CD4-positive, alpha-beta T cell (primary cell): ENCODE results near the gene ZNF74. TPM values are rescaled to one million over a fixed set of nuclear protein-coding genes. Genes with fewer than 3 reads are reported as not detected.
"Not testable (repeated sequence)": the region's sequence is repeated elsewhere in the genome, so short reads cannot be mapped to it uniquely, and the experiment has no call there.

Experiments used
- ATAC-seq: fragments of 200-7000 bp; cut with Tn5 transposase; one replicate; pipeline ENCODE4 v1.10.0; 2022; ENCODE audit warnings: mild to moderate bottlenecking; ENCODE audit not compliant: poor library complexity
- CTCF ChIA-PET: fragments of 350-600 bp; sonication (Branson Sonifier 250); formaldehyde crosslinking; loops from one replicate; lab custom pipeline; 2021; ENCODE audit warnings: antibody characterized with exemption, inconsistent platforms; lab: Charles Lee
- POLR2A ChIA-PET: fragments of 350-600 bp; sonication (Branson Sonifier 250); formaldehyde crosslinking; loops from one replicate; lab custom pipeline; 2021; ENCODE audit warnings: antibody characterized with exemption, inconsistent platforms; lab: Charles Lee
- DNase-seq, 14 experiments: peaks; one replicate each; pipeline ENCODE4 v3.0.0-alpha.2; 2013 to 2020; ENCODE audit warnings: mixed read lengths in 2 of 14
- H3K27ac ChIP-seq, 2 donors: one replicate each; pipeline versions ENCODE4 v1.5.1 to v1.7.0; 2013; ENCODE audit warnings: low read length in 2 of 2, low read depth in 1 of 2, mild to moderate bottlenecking in 1 of 2
- H3K27me3 ChIP-seq, 2 experiments: 1 replicate in 1 of 2; 2 replicates in 1 of 2; pipeline versions ENCODE4 v1.6.1 to v1.7.0; 2013; ENCODE audit warnings: low read length in 2 of 2, control low read depth in 1 of 2, mild to moderate bottlenecking in 1 of 2, moderate library complexity in 1 of 2; ENCODE audit not compliant: insufficient read depth in 2 of 2, control insufficient read depth in 1 of 2
- H3K36me3 ChIP-seq: one replicate; pipeline ENCODE4 v1.6.1; 2013; ENCODE audit warnings: low read length, control low read depth; ENCODE audit not compliant: insufficient read depth
- H3K4me1 ChIP-seq: one replicate; pipeline ENCODE4 v1.6.1; 2013; ENCODE audit warnings: low read length, control low read depth; ENCODE audit not compliant: insufficient read depth
- H3K4me3 ChIP-seq: one replicate; pipeline ENCODE4 v1.5.1; 2013; ENCODE audit warnings: mild to moderate bottlenecking, low read length, moderate library complexity
- H3K9me3 ChIP-seq, 2 experiments: 1 replicate in 1 of 2; 2 replicates in 1 of 2; pipeline versions ENCODE4 v1.6.1 to v1.7.0; 2013; ENCODE audit warnings: low read length in 2 of 2, mild to moderate bottlenecking in 2 of 2, control low read depth in 1 of 2, moderate library complexity in 1 of 2; ENCODE audit not compliant: control insufficient read depth in 1 of 2, insufficient read depth in 1 of 2
- H3K27ac Mint-ChIP-seq: one replicate; pipeline ENCODE4 v1.8.0; 2020; ENCODE audit warnings: mixed read lengths
- H3K27me3 Mint-ChIP-seq: one replicate; pipeline ENCODE4 v1.8.0; 2021; ENCODE audit warnings: mixed read lengths
- H3K36me3 Mint-ChIP-seq: one replicate; pipeline ENCODE4 v1.8.0; 2021; ENCODE audit warnings: low read depth, mixed read lengths
- H3K4me1 Mint-ChIP-seq: one replicate; pipeline ENCODE4 v1.8.0; 2021; ENCODE audit warnings: low read depth, mixed read lengths
- H3K4me3 Mint-ChIP-seq: one replicate; pipeline ENCODE4 v1.8.0; 2020; ENCODE audit warnings: mild to moderate bottlenecking, mixed read lengths
- H3K9me3 Mint-ChIP-seq: one replicate; pipeline ENCODE4 v1.8.0; 2020; ENCODE audit warnings: mixed read lengths
- intact Hi-C, 2 experiments: fragments of 100-400 bp; cut with DNase I in 1 of 2; cut with micrococcal nuclease in 1 of 2; formaldehyde crosslinking; loops; one replicate each; pipeline versions ENCODE4 v1.15.1 to v1.9.0; 2023 to 2025; cut with DNase I, micrococcal nuclease
- total RNA-seq, 174 experiments: library from RNA in 2 of 174; stranded (reverse) in 2 of 174; gene quantifications; one replicate each; pipeline ENCODE4 v1.2.3 and lab custom pipeline; 2021 to 2026
- TF ChIP-seq, protein P1 (sequence below): fragments of 200-600 bp; IDR thresholded peaks from one replicate; pipeline ENCODE4 v1.8.0; 2022; ENCODE audit warnings: antibody characterized with exemption, mild to moderate bottlenecking

Gene ZNF74
- total RNA-seq, 2 experiments from 2014 or later, result 1.7 to 2.3 TPM

DNA sequence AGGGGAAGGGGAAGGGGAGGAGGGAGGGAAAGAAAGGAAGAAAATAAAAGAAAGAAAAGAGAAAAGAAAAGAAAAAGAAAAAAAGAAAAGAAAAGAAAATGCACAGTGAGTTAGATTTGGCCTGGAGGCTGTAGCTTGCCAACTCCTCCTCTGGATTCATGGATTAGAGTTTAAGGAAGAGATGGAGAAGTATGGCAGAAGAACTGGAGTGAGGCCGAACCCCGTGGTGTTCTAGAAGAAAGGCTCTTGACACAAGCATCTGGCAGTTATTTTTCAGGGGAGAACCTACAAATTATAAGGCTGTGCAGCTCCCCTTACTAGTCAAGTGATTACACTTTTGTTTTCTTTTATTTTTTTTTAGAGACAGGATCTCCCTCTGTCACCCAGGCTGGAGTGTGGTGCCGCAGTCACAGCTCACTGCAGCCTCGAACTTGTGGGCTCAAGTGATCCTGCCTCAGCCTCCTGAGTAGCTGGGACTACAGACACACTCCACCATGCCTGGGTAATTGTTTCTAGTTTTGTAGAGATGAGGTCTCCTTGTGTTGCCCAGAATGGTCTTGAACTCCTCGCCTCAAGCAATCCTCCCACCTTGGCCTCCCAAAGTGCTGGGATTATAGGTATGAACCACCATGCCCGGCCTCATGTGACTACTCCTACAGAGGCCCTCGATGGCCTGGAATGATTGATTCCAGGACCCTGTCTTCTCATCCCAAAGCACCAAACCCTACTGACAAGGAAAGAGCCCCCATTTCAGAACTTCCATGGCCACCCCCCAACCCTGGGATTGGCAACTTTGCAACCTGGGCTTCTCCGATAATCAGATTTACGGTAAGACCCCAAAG, 19.5 kb downstream of the ZNF74 start:
- H3K36me3 ChIP-seq, result no peaks in the 10 kb centered on the region
- no peaks in the 10 kb centered on the region for H3K4me1 Mint-ChIP-seq
- no peaks in the 10 kb centered on the region for H3K9me3 ChIP-seq
- no peak for DNase-seq
- no peak overlapping the region for H3K27ac ChIP-seq
- H3K27me3 Mint-ChIP-seq, result no peaks in the 10 kb centered on the region
- H3K9me3 Mint-ChIP-seq, result no peaks in the 10 kb centered on the region
- peaks cover 7% of the 10 kb centered on the region for H3K4me1 ChIP-seq
- H3K36me3 Mint-ChIP-seq, result peaks cover under 1% of the 10 kb centered on the region
- ChIA-PET CTCF (no interaction called here), POLR2A (no interaction called here)
- TF ChIP-seq, protein P1, sequence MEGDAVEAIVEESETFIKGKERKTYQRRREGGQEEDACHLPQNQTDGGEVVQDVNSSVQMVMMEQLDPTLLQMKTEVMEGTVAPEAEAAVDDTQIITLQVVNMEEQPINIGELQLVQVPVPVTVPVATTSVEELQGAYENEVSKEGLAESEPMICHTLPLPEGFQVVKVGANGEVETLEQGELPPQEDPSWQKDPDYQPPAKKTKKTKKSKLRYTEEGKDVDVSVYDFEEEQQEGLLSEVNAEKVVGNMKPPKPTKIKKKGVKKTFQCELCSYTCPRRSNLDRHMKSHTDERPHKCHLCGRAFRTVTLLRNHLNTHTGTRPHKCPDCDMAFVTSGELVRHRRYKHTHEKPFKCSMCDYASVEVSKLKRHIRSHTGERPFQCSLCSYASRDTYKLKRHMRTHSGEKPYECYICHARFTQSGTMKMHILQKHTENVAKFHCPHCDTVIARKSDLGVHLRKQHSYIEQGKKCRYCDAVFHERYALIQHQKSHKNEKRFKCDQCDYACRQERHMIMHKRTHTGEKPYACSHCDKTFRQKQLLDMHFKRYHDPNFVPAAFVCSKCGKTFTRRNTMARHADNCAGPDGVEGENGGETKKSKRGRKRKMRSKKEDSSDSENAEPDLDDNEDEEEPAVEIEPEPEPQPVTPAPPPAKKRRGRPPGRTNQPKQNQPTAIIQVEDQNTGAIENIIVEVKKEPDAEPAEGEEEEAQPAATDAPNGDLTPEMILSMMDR, result no peak
- no peak overlapping the region for H3K4me3 ChIP-seq
- peaks cover 0 to 5% of the 10 kb centered on the region in 2 experiments for H3K27me3 ChIP-seq
- intact Hi-C loops, result no loop called here
- ATAC-seq, result no peak
- H3K4me3 Mint-ChIP-seq, result no peak overlapping the region
- no peak overlapping the region for H3K27ac Mint-ChIP-seq

DNA sequence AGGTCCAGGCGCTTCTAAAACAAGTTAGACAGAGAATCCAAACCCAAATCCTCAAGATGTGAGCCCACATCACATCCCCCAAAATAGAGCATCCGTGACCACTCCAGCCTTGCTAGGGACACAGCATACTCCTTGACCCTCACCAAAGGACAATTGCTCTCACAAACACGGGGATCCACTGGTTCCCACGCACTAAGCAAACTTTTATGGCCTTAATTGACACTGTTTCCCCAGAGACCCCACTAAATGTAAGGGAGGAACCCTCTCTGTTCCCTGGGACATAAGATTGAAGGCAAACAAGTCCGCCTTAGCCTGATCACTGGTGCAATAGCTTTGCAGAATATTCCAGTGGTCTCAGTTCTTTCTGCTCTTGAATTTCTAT, 20.1 kb downstream of the ZNF74 start:
- H3K4me1 ChIP-seq, result peaks cover 10% of the 10 kb centered on the region
- Mint-ChIP-seq H3K4me3 (no peak overlapping the region), H3K27ac (no peak overlapping the region), H3K9me3 (no peaks in the 10 kb centered on the region), H3K36me3 (no peaks in the 10 kb centered on the region), H3K4me1 (no peaks in the 10 kb centered on the region), H3K27me3 (no peaks in the 10 kb centered on the region)
- TF ChIP-seq, protein P1, result no peak
- no peak for ATAC-seq
- peaks cover 0 to 5% of the 10 kb centered on the region in 2 experiments for H3K27me3 ChIP-seq
- no peaks in the 10 kb centered on the region for H3K36me3 ChIP-seq
- no peaks in the 10 kb centered on the region for H3K9me3 ChIP-seq
- H3K4me3 ChIP-seq, result no peak overlapping the region
- CTCF ChIA-PET, result no interaction called here
- no peak for DNase-seq
- no peak overlapping the region for H3K27ac ChIP-seq
- POLR2A ChIA-PET, result no interaction called here
- intact Hi-C loops, result no loop called here

DNA sequence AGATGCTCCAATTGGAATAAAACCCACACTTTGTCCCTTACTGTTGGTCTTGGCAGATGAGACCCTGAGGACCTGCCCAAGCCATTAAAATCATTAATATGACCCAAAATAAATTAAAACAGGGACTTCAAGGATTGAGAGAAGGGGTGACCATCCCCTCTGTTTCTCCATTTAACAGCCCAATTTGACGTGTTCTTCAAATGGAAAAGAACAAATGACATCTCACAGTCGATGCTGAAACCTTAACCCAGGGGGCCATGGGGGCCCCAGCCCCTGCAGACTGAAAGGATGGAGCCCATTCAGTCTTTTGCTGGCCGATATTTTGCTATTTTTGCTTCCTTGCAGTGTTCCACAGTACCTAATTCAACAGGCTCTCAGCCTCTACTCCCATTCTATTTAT, 20.5 kb downstream of the ZNF74 start:
- H3K27ac Mint-ChIP-seq, result no peak overlapping the region
- H3K4me1 ChIP-seq, result peaks cover 10% of the 10 kb centered on the region
- ATAC-seq (no peak), DNase-seq (no peak)
- no peaks in the 10 kb centered on the region for H3K27me3 Mint-ChIP-seq
- H3K36me3 ChIP-seq, result no peaks in the 10 kb centered on the region
- POLR2A ChIA-PET, result no interaction called here
- no peaks in the 10 kb centered on the region for H3K9me3 ChIP-seq
- peaks cover 0 to 5% of the 10 kb centered on the region in 2 experiments for H3K27me3 ChIP-seq
- intact Hi-C loops, result no loop called here
- CTCF ChIA-PET, result no interaction called here
- TF ChIP-seq, protein P1, result no peak
- H3K27ac ChIP-seq, result no peak overlapping the region
- no peaks in the 10 kb centered on the region for H3K4me1 Mint-ChIP-seq
- no peaks in the 10 kb centered on the region for H3K9me3 Mint-ChIP-seq
- H3K36me3 Mint-ChIP-seq, result no peaks in the 10 kb centered on the region
- H3K4me3 Mint-ChIP-seq, result no peak overlapping the region
- no peak overlapping the region for H3K4me3 ChIP-seq

DNA sequence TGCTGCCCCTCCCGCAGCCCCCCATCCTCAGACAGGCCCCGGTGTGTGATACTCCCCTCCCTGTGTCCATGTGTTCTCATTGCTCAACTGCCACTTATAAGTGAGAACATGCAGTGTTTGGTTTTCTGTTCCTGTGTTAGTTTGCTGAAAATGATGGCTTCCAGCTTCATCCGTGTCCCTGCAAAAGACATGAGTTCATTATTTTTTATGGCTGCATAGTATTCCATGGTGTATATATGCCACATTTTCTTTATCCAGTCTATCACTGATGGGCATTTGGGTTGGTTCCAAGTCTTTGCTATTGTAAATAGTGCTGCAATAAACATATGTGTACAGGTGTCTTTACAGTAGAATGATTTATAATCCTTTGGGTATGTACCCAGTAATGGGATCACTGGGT, 21.3 kb downstream of the ZNF74 start:
- H3K27ac ChIP-seq, DNase-seq, ATAC-seq, H3K36me3 Mint-ChIP-seq, H3K4me3 ChIP-seq, H3K27ac Mint-ChIP-seq, POLR2A ChIA-PET, H3K9me3 ChIP-seq, H3K27me3 Mint-ChIP-seq, H3K4me1 ChIP-seq, H3K9me3 Mint-ChIP-seq, H3K4me3 Mint-ChIP-seq, H3K4me1 Mint-ChIP-seq, H3K36me3 ChIP-seq, H3K27me3 ChIP-seq: not testable (repeated sequence)
- CTCF ChIA-PET, result interaction anchor here (3.3 kb wide), 1 partner anchor 41 kb away, joined by 35 read pairs; no protein-coding TSS in a partner anchor
- intact Hi-C loops, result loop anchor here in 1 of 2 experiments (5.0 kb wide), 1 partner anchor 157 kb away; no protein-coding TSS in a partner anchor

DNA sequence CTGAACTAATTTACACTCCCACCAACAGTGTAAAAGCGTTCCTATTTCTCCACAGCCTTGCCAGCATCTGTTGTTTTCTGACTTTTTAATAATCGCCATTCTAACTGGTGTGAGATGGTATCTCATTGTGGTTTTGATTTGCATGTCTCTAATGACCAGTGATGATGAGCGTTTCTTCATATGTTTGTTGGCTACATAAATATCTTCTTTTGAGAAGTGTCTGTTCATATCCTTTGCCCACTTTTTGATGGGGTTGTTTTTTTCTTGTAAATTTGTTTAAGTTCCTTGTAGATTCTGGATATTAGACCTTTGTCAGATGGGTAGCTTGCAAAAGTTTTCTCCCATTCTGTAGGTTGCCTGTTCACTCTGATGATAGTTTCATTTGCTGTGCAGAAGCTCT, 21.7 kb downstream of the ZNF74 start:
- H3K27me3 ChIP-seq, H3K4me3 ChIP-seq, H3K9me3 Mint-ChIP-seq, H3K27ac Mint-ChIP-seq, H3K4me1 ChIP-seq, H3K36me3 ChIP-seq, H3K36me3 Mint-ChIP-seq, H3K4me3 Mint-ChIP-seq, POLR2A ChIA-PET, ATAC-seq, H3K27me3 Mint-ChIP-seq, H3K4me1 Mint-ChIP-seq, H3K9me3 ChIP-seq, DNase-seq, H3K27ac ChIP-seq: not testable (repeated sequence)
- intact Hi-C loops, result loop anchor here in 1 of 2 experiments (5.0 kb wide), 1 partner anchor 157 kb away; no protein-coding TSS in a partner anchor
- CTCF ChIA-PET, result interaction anchor here (3.3 kb wide), 1 partner anchor 41 kb away, joined by 35 read pairs; no protein-coding TSS in a partner anchor
